ENCODE results near the gene C16orf74.

The C16orf74 gene

GRCh38 chr16:85738923-85739715, 11.8 kb downstream of the C16orf74 start:
- DNase-seq: no peak

GRCh38 chr16:85736921-85737320, 14.0 kb downstream of the C16orf74 start:
- no peak for DNase-seq

GRCh38 chr16:85735946-85736345, 14.9 kb downstream of the C16orf74 start:
- DNase-seq: no peak

- no peak for DNase-seq
Observed at GRCh38 chr16:85735225-85735635, 15.7 kb downstream of the C16orf74 start.

- DNase-seq: no peak
Observed at GRCh38 chr16:85734311-85735017, 16.4 kb downstream of the C16orf74 start.

- no peak for DNase-seq
Observed at GRCh38 chr16:85733839-85734170, 17.1 kb downstream of the C16orf74 start.

- no peak for DNase-seq
Observed at GRCh38 chr16:85733155-85733838, 17.6 kb downstream of the C16orf74 start.

GRCh38 chr16:85731179-85731578, 19.7 kb downstream of the C16orf74 start:
- DNase-seq: no peak

GRCh38 chr16:85730186-85730465, 20.8 kb downstream of the C16orf74 start:
- no peak for DNase-seq

GRCh38 chr16:85729452-85730185, 21.3 kb downstream of the C16orf74 start:
- DNase-seq: no peak

GRCh38 chr16:85728879-85729278, 22.0 kb downstream of the C16orf74 start:
- DNase-seq: no peak

- DNase-seq: no peak
Observed at GRCh38 chr16:85724936-85725335, 26.0 kb downstream of the C16orf74 start.

GRCh38 chr16:85724126-85724879, 26.6 kb downstream of the C16orf74 start:
- no peak for DNase-seq

GRCh38 chr16:85722128-85722893, 28.6 kb downstream of the C16orf74 start:
- no peak for DNase-seq

- no peak for DNase-seq
Observed at GRCh38 chr16:85720302-85720637, 30.6 kb downstream of the C16orf74 start.

GRCh38 chr16:85719605-85720301, 31.1 kb downstream of the C16orf74 start:
- DNase-seq: no peak

- DNase-seq: peak; percentile 37
Observed at GRCh38 chr16:85718682-85719081, 32.2 kb downstream of the C16orf74 start.

GRCh38 chr16:85718153-85718477, 32.8 kb downstream of the C16orf74 start:
- no peak for DNase-seq

GRCh38 chr16:85717393-85718152, 33.3 kb downstream of the C16orf74 start:
- DNase-seq: peak; percentile 71

GRCh38 chr16:85716680-85717038, 34.2 kb downstream of the C16orf74 start:
- DNase-seq: no peak
